ENCODE data around the gene VAV2.

DNA sequence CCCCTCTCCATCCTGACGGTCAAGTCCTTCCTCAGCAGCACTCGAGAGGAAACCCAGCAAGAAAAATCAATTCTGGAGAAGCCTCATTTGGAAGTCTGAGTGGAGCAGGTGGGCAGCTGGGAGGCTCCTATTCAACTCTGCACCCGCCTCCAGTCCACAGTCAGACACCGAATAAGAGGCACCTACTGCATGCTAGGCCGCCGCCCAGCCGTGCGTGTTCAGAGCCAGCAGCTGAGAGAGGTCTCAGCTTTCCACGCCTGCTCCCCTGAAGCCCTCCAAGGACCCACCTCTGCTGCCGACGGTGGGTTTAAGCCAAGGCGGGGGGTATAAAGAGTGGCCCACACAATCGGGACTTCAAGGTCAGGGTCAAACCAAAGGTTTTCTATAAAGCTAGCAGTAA lies 41.9 kb downstream of the VAV2 start:
- TF ChIP-seq MAZ (IDR thresholded peaks at IDR 0.05; ENCODE audit: borderline replicate concordance, low read depth, low read length) = no peak
- TF ChIP-seq PHF8 (IDR thresholded peaks at IDR 0.05; ENCODE audit: borderline replicate concordance, low read depth) = no peak
- TF ChIP-seq RARB (CRISPR knock-in tag; IDR thresholded peaks at IDR 0.05) = no peak
- TF ChIP-seq, protein P1, sequence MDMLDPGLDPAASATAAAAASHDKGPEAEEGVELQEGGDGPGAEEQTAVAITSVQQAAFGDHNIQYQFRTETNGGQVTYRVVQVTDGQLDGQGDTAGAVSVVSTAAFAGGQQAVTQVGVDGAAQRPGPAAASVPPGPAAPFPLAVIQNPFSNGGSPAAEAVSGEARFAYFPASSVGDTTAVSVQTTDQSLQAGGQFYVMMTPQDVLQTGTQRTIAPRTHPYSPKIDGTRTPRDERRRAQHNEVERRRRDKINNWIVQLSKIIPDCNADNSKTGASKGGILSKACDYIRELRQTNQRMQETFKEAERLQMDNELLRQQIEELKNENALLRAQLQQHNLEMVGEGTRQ (IDR thresholded peaks at IDR 0.05) = no peak
- TF ChIP-seq, protein P2, sequence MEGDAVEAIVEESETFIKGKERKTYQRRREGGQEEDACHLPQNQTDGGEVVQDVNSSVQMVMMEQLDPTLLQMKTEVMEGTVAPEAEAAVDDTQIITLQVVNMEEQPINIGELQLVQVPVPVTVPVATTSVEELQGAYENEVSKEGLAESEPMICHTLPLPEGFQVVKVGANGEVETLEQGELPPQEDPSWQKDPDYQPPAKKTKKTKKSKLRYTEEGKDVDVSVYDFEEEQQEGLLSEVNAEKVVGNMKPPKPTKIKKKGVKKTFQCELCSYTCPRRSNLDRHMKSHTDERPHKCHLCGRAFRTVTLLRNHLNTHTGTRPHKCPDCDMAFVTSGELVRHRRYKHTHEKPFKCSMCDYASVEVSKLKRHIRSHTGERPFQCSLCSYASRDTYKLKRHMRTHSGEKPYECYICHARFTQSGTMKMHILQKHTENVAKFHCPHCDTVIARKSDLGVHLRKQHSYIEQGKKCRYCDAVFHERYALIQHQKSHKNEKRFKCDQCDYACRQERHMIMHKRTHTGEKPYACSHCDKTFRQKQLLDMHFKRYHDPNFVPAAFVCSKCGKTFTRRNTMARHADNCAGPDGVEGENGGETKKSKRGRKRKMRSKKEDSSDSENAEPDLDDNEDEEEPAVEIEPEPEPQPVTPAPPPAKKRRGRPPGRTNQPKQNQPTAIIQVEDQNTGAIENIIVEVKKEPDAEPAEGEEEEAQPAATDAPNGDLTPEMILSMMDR (IDR thresholded peaks at IDR 0.05) = no peak
- no peak for TF ChIP-seq MYC (IDR thresholded peaks at IDR 0.05; ENCODE audit: borderline replicate concordance, low read length)
- no peak for TF ChIP-seq RCOR1 (IDR thresholded peaks at IDR 0.05; ENCODE audit: low read depth, low read length)
- TF ChIP-seq ZC3H11A (IDR thresholded peaks at IDR 0.05) = no peak
- TF ChIP-seq EHMT2 (IDR thresholded peaks at IDR 0.05; ENCODE audit: low read depth) = no peak
- TF ChIP-seq POLR2A (IDR thresholded peaks at IDR 0.05; ENCODE audit: low read length) = no peak

Data from A549 (cell line).